Tibial artery (tissue), 4 donors: Measurements from ENCODE around the gene CTSD.

Experiments used
- DNase-seq, 2 donors: peaks; one replicate each; pipeline ENCODE4 v3.0.0-alpha.2; 2019
- H3K27ac ChIP-seq, 2 donors: fragments of 200-600 bp; sonication (generic) in 1 of 2; 1 replicate in 1 of 2; 2 replicates in 1 of 2; pipeline ENCODE4 v1.5.1; 2018 to 2019; ENCODE audit warnings: mild to moderate bottlenecking in 1 of 2
- H3K27me3 ChIP-seq, 2 donors: fragments of 200-600 bp; sonication (generic) in 1 of 2; one replicate each; pipeline versions ENCODE4 v1.5.1 to v1.6.0; 2016 to 2019
- H3K36me3 ChIP-seq, 3 donors: fragments of 200-600 bp; sonication (generic) in 2 of 3; one replicate each; pipeline ENCODE4 v1.5.1; 2016 to 2019; ENCODE audit warnings: mild to moderate bottlenecking in 2 of 3
- H3K4me1 ChIP-seq, 4 donors: fragments of 200-600 bp; sonication (generic) in 2 of 4; 1 replicate in 3 of 4; 2 replicates in 1 of 4; pipeline ENCODE4 v1.5.1; 2016 to 2019
- H3K4me3 ChIP-seq, 2 donors: fragments of 200-600 bp; sonication (generic) in 1 of 2; 1 replicate in 1 of 2; 2 replicates in 1 of 2; pipeline ENCODE4 v1.5.1; 2018 to 2019; ENCODE audit warnings: mild to moderate bottlenecking in 2 of 2
- H3K9me3 ChIP-seq, 3 donors: fragments of 200-600 bp; sonication (generic) in 1 of 3; one replicate each; pipeline ENCODE4 v1.5.1; 2016 to 2019
- intact Hi-C: fragments of 100-400 bp; cut with DNase I; formaldehyde crosslinking; loops from one replicate; pipeline ENCODE4 v1.15.0; 2023; ENCODE audit warnings: low total_unique reads
- TF ChIP-seq, protein P1 (sequence below), 2 experiments: fragments of 200-600 bp in 1 of 2; fragments of 450-650 bp in 1 of 2; IDR thresholded peaks; one replicate each; pipeline ENCODE4 v1.5.1; 2017 to 2019; ENCODE audit warnings: antibody characterized with exemption in 2 of 2, mild to moderate bottlenecking in 1 of 2, moderate library complexity in 1 of 2

The CTSD gene

GRCh38 chr11:1792461-1792860 lies 28.7 kb upstream of the CTSD start:
- Histone ChIP-seq H3K9me3 (no peaks in the 10 kb centered on the region), H3K4me1 (no peaks in the 10 kb centered on the region), H3K27me3 (peaks cover 0 to 13% of the 10 kb centered on the region in 2 donors), H3K4me3 (no peak overlapping the region), H3K36me3 (no peaks in the 10 kb centered on the region), H3K27ac (no peak overlapping the region)
- TF ChIP-seq, protein P1, sequence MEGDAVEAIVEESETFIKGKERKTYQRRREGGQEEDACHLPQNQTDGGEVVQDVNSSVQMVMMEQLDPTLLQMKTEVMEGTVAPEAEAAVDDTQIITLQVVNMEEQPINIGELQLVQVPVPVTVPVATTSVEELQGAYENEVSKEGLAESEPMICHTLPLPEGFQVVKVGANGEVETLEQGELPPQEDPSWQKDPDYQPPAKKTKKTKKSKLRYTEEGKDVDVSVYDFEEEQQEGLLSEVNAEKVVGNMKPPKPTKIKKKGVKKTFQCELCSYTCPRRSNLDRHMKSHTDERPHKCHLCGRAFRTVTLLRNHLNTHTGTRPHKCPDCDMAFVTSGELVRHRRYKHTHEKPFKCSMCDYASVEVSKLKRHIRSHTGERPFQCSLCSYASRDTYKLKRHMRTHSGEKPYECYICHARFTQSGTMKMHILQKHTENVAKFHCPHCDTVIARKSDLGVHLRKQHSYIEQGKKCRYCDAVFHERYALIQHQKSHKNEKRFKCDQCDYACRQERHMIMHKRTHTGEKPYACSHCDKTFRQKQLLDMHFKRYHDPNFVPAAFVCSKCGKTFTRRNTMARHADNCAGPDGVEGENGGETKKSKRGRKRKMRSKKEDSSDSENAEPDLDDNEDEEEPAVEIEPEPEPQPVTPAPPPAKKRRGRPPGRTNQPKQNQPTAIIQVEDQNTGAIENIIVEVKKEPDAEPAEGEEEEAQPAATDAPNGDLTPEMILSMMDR (IDR thresholded peaks at IDR 0.05) = no peak
- intact Hi-C loops = no loop called here
- no peak for DNase-seq

DNA sequence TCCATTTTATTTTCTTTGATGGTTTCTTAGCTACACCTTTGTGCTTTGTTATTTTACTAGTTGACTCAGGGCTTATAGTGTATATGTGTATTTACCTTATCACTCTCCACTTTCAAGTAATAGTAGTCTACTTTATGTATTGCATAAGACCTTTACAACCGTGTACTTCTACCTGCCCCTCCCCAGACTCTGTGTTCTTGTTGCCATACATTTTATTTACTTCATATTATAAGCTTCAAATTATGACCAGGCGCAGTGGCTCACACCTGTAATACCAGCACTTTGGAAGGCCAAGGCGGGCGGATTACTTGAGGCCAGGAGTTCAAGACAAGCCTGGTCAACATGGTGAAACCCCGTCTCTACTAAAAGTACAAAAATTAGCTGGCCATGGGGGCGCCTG lies 28.2 kb upstream of the CTSD start:
- no peaks in the 10 kb centered on the region for H3K36me3 ChIP-seq
- no peaks in the 10 kb centered on the region for H3K4me1 ChIP-seq
- TF ChIP-seq, protein P1 (IDR thresholded peaks at IDR 0.05) = no peak
- H3K4me3 ChIP-seq = no peak overlapping the region
- peaks cover 0 to 12% of the 10 kb centered on the region in 2 donors for H3K27me3 ChIP-seq
- no peak for DNase-seq
- intact Hi-C loops = no loop called here
- H3K27ac ChIP-seq = no peak overlapping the region
- no peaks in the 10 kb centered on the region for H3K9me3 ChIP-seq

DNA sequence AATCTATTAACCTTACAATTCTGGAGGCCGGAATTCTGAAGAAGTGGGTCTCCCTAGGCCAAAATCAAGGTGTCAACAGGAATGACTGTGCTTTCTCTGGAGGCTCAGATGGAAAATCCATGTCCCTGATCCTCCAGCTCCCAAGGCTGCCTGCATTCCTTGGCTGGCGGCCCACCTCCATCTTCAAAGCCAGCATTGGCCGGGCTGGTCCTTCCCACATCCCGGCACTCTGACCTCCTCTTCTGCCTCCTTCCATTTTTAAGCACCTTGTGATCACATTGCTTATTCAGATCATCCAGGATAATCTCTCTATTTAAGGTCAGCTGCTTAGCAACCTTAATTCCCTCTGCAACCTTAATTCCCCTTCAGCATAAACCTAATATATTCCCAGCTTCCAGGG lies 22.7 kb upstream of the CTSD start:
- DNase-seq = no peak
- no peak overlapping the region for H3K27ac ChIP-seq
- TF ChIP-seq, protein P1 (IDR thresholded peaks at IDR 0.05) = no peak
- H3K4me3 ChIP-seq = no peak overlapping the region
- no peaks in the 10 kb centered on the region for H3K9me3 ChIP-seq
- H3K4me1 ChIP-seq = no peaks in the 10 kb centered on the region
- H3K36me3 ChIP-seq = no peaks in the 10 kb centered on the region
- H3K27me3 ChIP-seq = no peaks in the 10 kb centered on the region
- intact Hi-C loops = no loop called here

DNA sequence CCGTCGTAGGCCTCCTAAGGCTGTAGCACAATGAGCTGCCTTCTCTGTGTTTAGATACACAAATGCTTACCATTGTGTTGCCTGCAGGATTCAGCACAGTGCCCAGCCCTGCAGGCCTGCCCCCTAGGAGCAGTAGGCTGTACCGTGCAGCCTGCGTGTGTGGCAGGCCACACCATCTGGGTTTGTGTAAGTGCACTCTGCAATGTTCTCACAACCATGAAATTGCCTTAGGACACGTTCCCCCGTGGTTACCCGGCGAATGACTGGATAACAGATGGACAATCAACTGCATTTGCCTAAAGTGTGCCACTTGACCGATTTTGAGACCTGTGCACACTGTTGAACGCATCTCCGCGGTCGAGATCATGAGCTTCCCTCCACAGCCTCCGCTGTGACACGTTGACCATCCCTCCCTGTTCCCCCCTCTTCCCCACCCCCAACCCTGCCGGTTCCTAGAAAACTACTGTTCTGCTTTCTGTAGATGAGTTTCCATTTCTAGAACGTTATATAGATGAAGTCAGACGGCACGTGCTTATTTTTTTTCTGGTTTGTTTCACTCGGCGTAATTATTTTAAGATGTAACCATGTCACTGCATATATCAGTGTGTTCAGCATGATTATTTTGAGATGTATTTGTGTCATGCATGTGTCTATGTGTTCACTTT lies 22.2 kb upstream of the CTSD start:
- no peak overlapping the region for H3K27ac ChIP-seq
- H3K4me1 ChIP-seq = no peaks in the 10 kb centered on the region
- TF ChIP-seq, protein P1 (IDR thresholded peaks at IDR 0.05) = no peak
- no peak overlapping the region for H3K4me3 ChIP-seq
- intact Hi-C loops = no loop called here
- DNase-seq = no peak
- no peaks in the 10 kb centered on the region for H3K27me3 ChIP-seq
- no peaks in the 10 kb centered on the region for H3K9me3 ChIP-seq
- H3K36me3 ChIP-seq = no peaks in the 10 kb centered on the region

DNA sequence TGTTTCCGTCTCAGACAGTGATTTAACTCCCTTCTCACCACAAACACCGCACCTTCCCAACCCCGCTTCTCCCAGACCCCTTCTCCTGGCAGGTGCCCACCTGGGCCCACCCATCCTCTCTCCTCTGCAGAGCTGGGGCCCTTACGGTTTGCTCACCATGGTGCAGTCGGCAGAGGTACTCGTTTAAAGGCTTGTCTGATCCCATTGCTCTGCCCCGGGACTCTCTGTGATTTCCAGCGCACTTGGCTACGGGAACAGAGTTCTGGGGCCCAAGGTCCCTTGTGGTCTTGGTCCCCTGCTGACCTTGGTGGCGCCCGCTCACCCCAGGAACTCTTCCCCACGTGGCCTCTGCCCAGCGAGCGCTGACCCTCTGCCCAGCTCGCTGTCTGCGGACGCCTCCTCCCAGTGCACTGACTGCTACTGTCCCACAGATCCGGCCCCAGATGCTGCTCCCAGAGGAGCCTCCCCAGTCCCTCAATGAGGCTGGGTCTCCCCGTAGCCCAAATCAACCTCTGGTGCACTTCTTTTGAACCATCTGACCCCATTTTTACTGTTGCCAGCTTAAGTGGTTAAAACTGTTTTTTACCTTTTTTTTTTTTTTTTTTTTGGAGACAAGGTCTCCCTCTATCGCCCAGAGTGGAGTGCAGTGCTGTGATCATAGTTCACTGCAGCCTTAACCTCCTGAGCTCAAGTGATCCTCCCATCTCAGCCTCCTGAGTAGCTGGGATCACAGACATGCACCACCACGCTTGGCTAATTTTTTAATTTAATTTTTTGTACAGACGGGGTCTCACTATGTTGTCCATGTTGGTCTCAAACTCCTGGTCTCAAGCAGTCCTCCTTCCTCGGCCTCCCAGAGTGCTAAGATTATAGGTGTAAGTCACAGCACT lies 21.3 kb upstream of the CTSD start:
- Histone ChIP-seq H3K27me3 (no peaks in the 10 kb centered on the region), H3K27ac (no peak overlapping the region), H3K9me3 (no peaks in the 10 kb centered on the region), H3K36me3 (no peaks in the 10 kb centered on the region), H3K4me3 (no peak overlapping the region), H3K4me1 (no peaks in the 10 kb centered on the region)
- DNase-seq = no peak
- intact Hi-C loops = no loop called here
- TF ChIP-seq, protein P1 (IDR thresholded peaks at IDR 0.05) = no peak
